HL-60/S4 treated with retinoic acid at 250 ng/mL for 4 days and 3 days (cell line): Measurements from ENCODE around the gene SAE1.
"Not testable (repeated sequence)": the region's sequence is repeated elsewhere in the genome, so short reads cannot be mapped to it uniquely, and the experiment has no call there.

Source experiments
- in situ Hi-C: fragments of 300-500 bp; cut with MboI; formaldehyde crosslinking; loops from 2 replicates; pipeline ENCODE4 v1.7.0; 2022; ENCODE audit warnings: low sequenced_read_pairs

Gene SAE1

GRCh38 chr19:47125669-47125938 lies 5.0 kb upstream of the SAE1 start:
- in situ Hi-C loops: loop anchor here (5.0 kb wide), 1 partner anchor 48 kb away; no protein-coding TSS in a partner anchor

- in situ Hi-C loops: loop anchor here (5.0 kb wide), 1 partner anchor 52 kb away; no protein-coding TSS in a partner anchor
Measured at GRCh38 chr19:47129579-47129978, 1.1 kb upstream of the SAE1 start.

- in situ Hi-C loops: no loop called here
Measured at GRCh38 chr19:47130120-47130588, 481 bp upstream of the SAE1 start.

- in situ Hi-C loops: no loop called here
Measured at GRCh38 chr19:47132194-47132852, 1.7 kb downstream of the SAE1 start.

GRCh38 chr19:47133021-47133471 lies 2.4 kb downstream of the SAE1 start:
- in situ Hi-C loops: no loop called here

- in situ Hi-C loops: no loop called here
Measured at GRCh38 chr19:47134545-47134944, 3.9 kb downstream of the SAE1 start.

- in situ Hi-C loops: no loop called here
Measured at GRCh38 chr19:47135156-47135555, 4.5 kb downstream of the SAE1 start.

GRCh38 chr19:47141252-47141651 lies 10.6 kb downstream of the SAE1 start:
- in situ Hi-C loops: not testable (repeated sequence)

- in situ Hi-C loops: no loop called here
Measured at GRCh38 chr19:47141695-47142094, 11.1 kb downstream of the SAE1 start.

GRCh38 chr19:47142779-47143178 lies 12.1 kb downstream of the SAE1 start:
- in situ Hi-C loops: no loop called here

- in situ Hi-C loops: no loop called here
Measured at GRCh38 chr19:47143322-47144073, 12.9 kb downstream of the SAE1 start.

GRCh38 chr19:47144630-47145029 lies 14.0 kb downstream of the SAE1 start:
- in situ Hi-C loops: no loop called here

- in situ Hi-C loops: no loop called here
Measured at GRCh38 chr19:47145639-47146486, 15.2 kb downstream of the SAE1 start.

GRCh38 chr19:47146920-47147319 lies 16.3 kb downstream of the SAE1 start:
- in situ Hi-C loops: no loop called here

- in situ Hi-C loops: loop anchor here (5.0 kb wide), 1 partner anchor 96 kb away; no protein-coding TSS in a partner anchor
Measured at GRCh38 chr19:47151627-47152026, 21.0 kb downstream of the SAE1 start.

- in situ Hi-C loops: loop anchor here (5.0 kb wide), 1 partner anchor 95 kb away; no protein-coding TSS in a partner anchor
Measured at GRCh38 chr19:47152205-47152604, 21.6 kb downstream of the SAE1 start.

- in situ Hi-C loops: loop anchor here (5.0 kb wide), 1 partner anchor 95 kb away; no protein-coding TSS in a partner anchor
Measured at GRCh38 chr19:47152632-47153031, 22.0 kb downstream of the SAE1 start.

GRCh38 chr19:47153266-47153665 lies 22.6 kb downstream of the SAE1 start:
- in situ Hi-C loops: loop anchor here (5.0 kb wide), 1 partner anchor 94 kb away; no protein-coding TSS in a partner anchor

- in situ Hi-C loops: no loop called here
Measured at GRCh38 chr19:47155148-47155547, 24.5 kb downstream of the SAE1 start.

GRCh38 chr19:47156861-47157430 lies 26.3 kb downstream of the SAE1 start:
- in situ Hi-C loops: no loop called here
